HG03565 (cell line): Measurements from ENCODE around the gene XAB2.
"Not testable (repeated sequence)": the region's sequence is repeated elsewhere in the genome, so short reads cannot be mapped to it uniquely, and the experiment has no call there.

Experiments used
- ATAC-seq: cut with Tn5 transposase; IDR thresholded peaks from one replicate; pipeline ENCODE4 v1.9.1; 2021; ENCODE audit warnings: mild to moderate bottlenecking, moderate library complexity; ENCODE audit not compliant: unreplicated experiment

XAB2 gene

GRCh38 chr19:7582446-7582845, 46.9 kb downstream of the XAB2 start:
- ATAC-seq, result no peak

DNA sequence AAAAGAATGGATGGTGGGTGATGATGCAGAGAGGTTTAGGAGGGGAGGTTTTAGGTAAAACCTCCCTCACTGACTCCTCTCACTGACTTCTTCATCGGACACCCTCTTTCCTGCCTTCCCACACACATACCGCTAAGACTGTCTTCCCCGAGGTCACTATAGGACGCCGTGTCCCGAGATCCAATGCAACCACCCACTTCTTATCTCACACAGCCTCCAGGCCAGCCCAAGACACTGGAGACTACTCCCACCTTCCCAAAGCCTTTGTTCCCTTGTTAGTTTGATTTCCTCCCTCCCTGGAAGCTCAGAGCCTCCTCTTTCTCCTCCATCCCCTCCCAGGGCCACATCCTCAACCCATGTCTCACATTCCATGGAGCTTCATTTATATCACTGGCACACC, 50.2 kb downstream of the XAB2 start:
- ATAC-seq, result no peak

GRCh38 chr19:7578127-7578526, 51.2 kb downstream of the XAB2 start:
- no peak for ATAC-seq

DNA sequence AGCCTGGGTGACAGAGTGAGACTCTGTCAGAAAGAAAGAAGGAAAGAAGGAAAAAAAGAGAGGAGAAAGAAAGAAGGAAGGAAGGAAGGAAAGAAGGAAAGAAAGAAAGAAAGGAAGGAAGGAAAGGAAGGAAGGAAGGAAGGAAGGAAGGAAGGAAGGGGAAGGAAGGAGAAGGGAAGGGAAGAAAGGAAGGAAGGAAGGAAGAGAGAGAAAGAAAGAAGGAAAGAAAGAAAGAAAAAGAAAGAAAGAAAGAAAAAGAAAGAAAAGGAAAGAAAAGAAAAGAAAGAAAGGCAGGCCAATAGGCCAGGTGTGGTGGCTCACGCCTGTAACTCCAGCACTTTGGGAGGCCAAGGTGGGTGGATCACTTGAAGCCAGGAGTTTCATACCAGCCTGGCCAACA, 51.9 kb downstream of the XAB2 start:
- not testable (repeated sequence) for ATAC-seq

DNA sequence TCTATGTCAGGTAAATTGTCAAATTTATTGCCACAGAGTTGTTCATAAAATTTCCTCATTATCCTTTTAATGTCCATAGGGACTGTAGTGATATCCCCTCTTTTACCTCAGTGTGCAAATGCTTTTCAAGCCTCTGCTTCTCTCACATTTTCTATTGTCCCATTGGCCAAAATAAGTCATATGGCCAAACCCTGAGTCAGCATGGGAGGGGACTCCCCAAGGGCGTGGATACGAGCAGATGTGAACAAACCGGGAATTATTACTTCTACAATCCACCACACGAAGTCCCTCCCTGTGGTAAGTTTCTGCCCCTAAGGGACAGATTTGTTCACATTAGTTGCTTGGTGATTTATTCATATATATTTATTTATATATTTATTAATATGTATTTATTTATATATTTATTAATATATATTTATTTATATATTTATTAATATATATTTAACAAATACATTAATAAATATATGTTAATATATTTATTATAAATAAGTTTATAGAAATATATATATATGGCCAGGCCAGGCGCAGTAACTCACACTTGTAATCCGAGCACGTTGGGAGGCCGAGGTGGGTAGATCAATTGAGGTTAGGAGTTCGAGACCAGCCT, 53.8 kb downstream of the XAB2 start:
- no peak for ATAC-seq

DNA sequence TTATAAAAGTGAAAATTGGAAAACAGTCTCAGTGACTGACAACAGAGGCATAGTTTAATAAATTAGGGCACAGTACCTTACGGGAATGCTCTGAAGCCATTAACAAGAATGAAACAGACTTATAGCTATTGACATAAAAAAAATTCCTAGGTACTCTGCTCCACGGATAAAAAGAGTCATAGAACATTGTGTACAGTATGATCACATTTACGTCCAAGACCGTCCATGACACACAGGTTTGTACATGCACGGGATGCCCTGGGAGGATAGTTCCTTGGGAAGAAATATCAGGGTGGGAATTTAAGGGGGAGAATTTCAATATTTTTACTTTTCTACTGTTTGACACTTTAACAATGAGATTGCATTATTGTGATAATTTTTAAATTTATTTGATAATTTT, 58.6 kb downstream of the XAB2 start:
- ATAC-seq, result no peak
